ENCODE measurements around the gene IGFBP6.
A peak's percentile ranks its signal among the peaks of the same experiment; 100 is the strongest.
"Not testable (repeated sequence)": the region's sequence is repeated elsewhere in the genome, so short reads cannot be mapped to it uniquely, and the experiment has no call there.

The IGFBP6 gene

GRCh38 chr12:53098354-53098981, 1.0 kb downstream of the IGFBP6 start:
- DNase-seq, result no peak

GRCh38 chr12:53099071-53099882, 1.8 kb downstream of the IGFBP6 start:
- DNase-seq, result peak; percentile 80

- no peak for DNase-seq
These were observed 3.1 kb downstream of the IGFBP6 start for GRCh38 chr12:53100466-53101151.

- no peak for DNase-seq
These were observed 3.8 kb downstream of the IGFBP6 start for GRCh38 chr12:53101266-53101665.

GRCh38 chr12:53101931-53102781, 4.7 kb downstream of the IGFBP6 start:
- DNase-seq, result no peak

GRCh38 chr12:53102883-53103807, 5.7 kb downstream of the IGFBP6 start, which contains the start of gene SOAT2:
Gene SOAT2, plus strand, starts transcription at chr12:53103486. Its CDS starts 92 bp downstream, at chr12:53103578.
- peak; percentile 51 for DNase-seq

- peak; percentile 8 for DNase-seq
These were observed 6.4 kb downstream of the IGFBP6 start for GRCh38 chr12:53103860-53104305.

GRCh38 chr12:53105256-53105655, 7.8 kb downstream of the IGFBP6 start:
- DNase-seq, result no peak

GRCh38 chr12:53105712-53106439, 8.4 kb downstream of the IGFBP6 start:
- DNase-seq, result no peak

GRCh38 chr12:53107122-53107521, 9.7 kb downstream of the IGFBP6 start:
- DNase-seq, result no peak

GRCh38 chr12:53112431-53112830, 15.0 kb downstream of the IGFBP6 start:
- DNase-seq, result not testable (repeated sequence)

- DNase-seq, result no peak
These were observed 15.8 kb downstream of the IGFBP6 start for GRCh38 chr12:53113136-53113705.

GRCh38 chr12:53113951-53114350, 16.5 kb downstream of the IGFBP6 start:
- no peak for DNase-seq

GRCh38 chr12:53115112-53115890, 17.8 kb downstream of the IGFBP6 start:
- DNase-seq, result no peak

- no peak for DNase-seq
These were observed 18.6 kb downstream of the IGFBP6 start for GRCh38 chr12:53115891-53116648.

- DNase-seq, result no peak
These were observed 21.4 kb downstream of the IGFBP6 start for GRCh38 chr12:53118751-53119300.

GRCh38 chr12:53120685-53121525, 23.4 kb downstream of the IGFBP6 start:
- no peak for DNase-seq

Measured in central memory CD4-positive, alpha-beta T cell (primary cell).